LNCAP (cell line): ENCODE measurements around the gene KLHL36.

Source experiments
- TF ChIP-seq, protein P1 (sequence below): fragments of 450-650 bp; IDR thresholded peaks from 2 replicates; pipeline ENCODE4 v1.5.1; 2017; ENCODE audit warnings: mild to moderate bottlenecking

KLHL36 gene

DNA sequence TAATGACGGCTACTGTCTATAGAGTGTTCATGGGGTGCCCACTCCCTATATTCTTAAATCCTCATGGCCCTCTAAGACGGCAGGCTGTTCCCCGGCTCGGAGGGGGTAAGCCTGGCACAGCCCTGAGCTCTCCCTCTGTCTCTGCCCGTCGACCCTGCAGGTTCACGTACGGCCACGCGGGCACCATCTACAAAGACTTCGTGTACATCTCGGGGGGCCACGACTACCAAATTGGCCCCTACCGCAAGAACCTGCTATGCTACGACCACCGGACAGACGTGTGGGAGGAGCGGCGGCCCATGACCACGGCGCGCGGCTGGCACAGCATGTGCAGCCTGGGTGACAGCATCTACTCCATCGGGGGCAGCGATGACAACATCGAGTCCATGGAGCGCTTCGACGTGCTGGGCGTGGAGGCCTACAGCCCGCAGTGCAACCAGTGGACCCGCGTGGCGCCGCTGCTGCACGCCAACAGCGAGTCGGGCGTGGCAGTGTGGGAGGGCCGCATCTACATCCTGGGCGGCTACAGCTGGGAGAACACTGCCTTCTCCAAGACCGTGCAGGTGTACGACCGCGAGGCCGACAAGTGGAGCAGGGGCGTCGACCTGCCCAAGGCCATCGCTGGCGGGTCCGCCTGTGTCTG lies 13.2 kb downstream of the KLHL36 start:
- TF ChIP-seq, protein P1, sequence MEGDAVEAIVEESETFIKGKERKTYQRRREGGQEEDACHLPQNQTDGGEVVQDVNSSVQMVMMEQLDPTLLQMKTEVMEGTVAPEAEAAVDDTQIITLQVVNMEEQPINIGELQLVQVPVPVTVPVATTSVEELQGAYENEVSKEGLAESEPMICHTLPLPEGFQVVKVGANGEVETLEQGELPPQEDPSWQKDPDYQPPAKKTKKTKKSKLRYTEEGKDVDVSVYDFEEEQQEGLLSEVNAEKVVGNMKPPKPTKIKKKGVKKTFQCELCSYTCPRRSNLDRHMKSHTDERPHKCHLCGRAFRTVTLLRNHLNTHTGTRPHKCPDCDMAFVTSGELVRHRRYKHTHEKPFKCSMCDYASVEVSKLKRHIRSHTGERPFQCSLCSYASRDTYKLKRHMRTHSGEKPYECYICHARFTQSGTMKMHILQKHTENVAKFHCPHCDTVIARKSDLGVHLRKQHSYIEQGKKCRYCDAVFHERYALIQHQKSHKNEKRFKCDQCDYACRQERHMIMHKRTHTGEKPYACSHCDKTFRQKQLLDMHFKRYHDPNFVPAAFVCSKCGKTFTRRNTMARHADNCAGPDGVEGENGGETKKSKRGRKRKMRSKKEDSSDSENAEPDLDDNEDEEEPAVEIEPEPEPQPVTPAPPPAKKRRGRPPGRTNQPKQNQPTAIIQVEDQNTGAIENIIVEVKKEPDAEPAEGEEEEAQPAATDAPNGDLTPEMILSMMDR, result no peak

DNA sequence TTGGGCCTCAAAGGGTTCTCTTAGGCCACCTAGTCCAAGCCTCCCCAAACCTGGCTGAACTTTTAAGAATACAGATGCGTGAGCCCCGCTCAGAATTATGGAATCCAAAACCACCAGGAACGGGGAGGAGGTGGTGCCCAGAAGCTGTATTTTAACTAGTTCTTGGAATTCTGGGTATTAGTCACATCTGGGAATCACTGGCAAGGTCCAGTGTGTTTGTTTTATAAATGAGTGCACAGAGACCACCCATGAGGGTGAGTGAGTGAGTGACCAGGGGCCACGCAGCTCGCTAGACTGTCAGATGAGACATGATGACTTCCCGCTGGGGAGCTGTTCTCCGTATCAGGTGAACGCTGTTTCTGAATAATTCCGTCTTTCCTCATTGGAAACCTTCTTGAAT lies 14.2 kb downstream of the KLHL36 start:
- TF ChIP-seq, protein P1, result no peak

DNA sequence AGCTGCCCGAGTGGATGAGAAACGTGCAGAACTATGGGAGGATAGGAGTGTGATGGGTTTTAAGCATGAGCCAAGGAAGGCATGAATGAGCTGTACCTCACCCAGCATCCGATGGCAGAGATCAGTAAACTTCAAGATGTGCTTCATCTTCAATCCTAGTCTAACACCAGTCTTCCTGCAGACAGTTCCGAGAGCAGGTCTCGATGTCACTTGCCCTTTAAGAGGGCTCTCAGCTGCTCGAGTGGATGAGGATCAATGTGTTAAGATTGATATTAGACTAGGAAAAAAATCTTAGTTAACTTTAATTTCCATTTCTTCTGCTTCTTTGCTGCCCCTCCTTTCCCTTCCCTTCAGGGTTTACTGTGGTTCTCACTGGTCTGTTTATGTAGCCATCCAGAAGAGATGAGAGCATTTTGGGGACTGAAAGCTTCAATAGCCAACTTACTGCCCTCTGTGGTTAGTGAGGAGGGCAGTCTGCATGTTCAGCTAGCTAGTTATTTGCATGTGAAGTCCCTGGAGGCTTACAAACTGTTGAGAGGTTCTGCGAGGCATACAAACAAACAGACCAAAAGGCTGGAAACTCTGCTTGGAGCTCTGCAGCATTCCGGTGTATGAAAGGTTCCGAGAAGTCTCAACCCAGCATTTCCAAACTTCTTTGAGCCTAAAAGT lies 15.3 kb downstream of the KLHL36 start:
- TF ChIP-seq, protein P1, result no peak

DNA sequence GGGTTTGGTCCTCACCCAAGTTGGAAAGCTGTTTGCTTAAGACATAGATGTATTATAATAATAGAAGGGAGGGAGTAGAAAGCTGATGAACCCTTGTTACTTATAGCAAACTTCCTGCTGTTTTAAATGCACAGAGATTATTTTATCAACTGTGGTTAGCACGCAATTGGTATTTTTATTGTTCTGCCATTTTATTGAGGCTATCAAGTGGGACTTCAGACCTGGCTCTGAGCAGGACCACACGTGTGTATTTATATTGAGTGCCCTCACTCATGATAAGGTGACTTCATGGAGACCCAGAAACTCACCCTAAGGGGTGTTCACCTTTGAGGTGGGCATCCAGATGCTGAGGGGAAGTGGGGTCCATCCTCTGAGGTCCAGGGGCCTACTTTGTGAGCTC lies 17.0 kb downstream of the KLHL36 start:
- TF ChIP-seq, protein P1, result no peak

DNA sequence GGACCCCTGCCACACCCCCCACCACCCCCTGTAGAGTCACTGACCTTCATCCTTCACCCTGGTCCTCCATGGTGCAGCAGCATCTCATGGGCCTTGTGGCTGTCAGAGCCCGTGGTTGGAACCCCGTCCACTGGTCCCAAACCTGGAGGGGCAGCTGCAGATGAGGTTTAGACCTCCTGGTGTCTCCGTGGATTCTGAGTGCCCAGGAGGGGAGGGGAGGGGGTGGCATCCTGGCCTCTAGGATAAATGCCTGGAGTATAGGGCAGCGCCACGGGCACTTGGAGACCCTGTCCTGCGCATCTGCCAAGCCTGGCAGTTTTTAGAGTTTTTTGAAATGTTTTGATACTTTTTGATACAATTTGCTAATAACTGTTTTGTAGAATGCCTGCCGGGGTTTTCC lies 17.5 kb downstream of the KLHL36 start:
- TF ChIP-seq, protein P1, result no peak

DNA sequence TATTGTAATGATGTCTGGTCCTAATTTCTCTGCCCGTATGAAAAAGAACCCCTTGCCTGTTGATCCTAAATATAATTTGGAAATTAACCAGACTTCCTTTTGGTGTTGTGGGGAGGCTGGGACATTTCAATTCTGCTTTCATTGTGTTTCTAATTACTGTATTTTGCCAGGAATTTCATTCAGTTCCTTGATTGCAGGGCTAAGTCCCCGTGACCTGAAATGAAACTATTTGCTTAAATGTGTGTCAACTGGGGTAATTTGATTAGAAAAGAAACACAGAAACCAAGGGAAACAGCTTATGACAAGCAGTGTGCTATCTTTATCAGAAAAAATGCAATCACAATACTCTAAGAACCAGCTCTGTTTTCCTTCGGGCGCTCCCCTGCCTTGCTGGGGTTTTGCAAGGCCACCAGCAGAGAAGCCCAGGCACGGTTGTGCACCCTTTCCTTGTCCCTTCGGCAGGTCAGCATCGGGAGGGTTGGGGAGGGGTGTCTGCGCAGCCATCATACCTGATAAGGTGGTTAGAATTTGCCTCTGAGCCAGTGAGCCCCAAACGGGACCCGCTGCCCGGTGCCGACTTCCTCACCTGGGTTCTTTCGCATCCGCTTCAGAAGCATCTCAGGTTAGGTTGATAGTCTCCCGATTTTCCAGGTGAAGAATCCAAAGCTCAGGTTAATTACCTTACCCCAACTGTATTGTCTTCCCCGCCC lies 19.4 kb downstream of the KLHL36 start:
- TF ChIP-seq, protein P1, result no peak

DNA sequence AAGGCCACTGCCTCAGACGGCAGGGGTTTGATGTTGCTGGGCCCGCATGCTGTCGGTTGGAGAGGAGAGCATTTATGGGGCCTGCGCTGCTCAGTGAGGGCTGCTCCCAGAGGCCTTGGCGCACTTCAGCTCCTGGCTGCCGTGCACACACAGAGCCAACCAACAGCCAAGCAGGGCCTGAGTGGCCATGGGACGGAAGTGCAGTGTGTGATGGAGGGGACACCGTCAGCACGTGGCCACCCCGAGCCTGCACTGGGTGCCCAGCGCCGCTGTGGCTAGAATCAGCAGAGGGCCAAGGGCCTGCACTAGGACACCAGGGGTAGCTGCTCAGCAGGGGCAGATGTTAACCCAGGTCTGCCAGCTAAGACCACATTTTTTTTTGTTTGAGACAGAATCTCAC lies 21.8 kb downstream of the KLHL36 start:
- TF ChIP-seq, protein P1, result no peak
